SK-N-SH (cell line): ENCODE data around the gene GGT5.

ENCODE experiments used
- EP300 ChIP-seq, 2 experiments: IDR thresholded peaks; 2 replicates each; pipeline versions ENCODE4 v1.4.0 to v1.6.1; 2012; ENCODE audit warnings: borderline replicate concordance in 1 of 2, low read depth in 1 of 2, low read length in 1 of 2
- JUND ChIP-seq: IDR thresholded peaks from 2 replicates; pipeline ENCODE4 v1.4.0; 2012
- RAD21 ChIP-seq: IDR thresholded peaks from 2 replicates; pipeline ENCODE4 v1.6.1; 2012; ENCODE audit warnings: mild to moderate bottlenecking, low read length
- RXRA ChIP-seq: IDR thresholded peaks from 2 replicates; pipeline ENCODE4 v1.4.0; 2012; ENCODE audit warnings: low read depth, mild to moderate bottlenecking, borderline replicate concordance
- USF2 ChIP-seq: fragments of 150-350 bp; IDR thresholded peaks from 2 replicates; pipeline ENCODE4 v1.6.1; 2017; ENCODE audit warnings: antibody characterized with exemption, low read length, low read depth, borderline replicate concordance
- YY1 ChIP-seq: IDR thresholded peaks from 2 replicates; pipeline ENCODE4 v1.4.0; 2012; ENCODE audit warnings: low read depth, mild to moderate bottlenecking
- TF ChIP-seq, protein P1 (sequence below): fragments of 200-600 bp; sonication (generic); IDR thresholded peaks from 2 replicates; pipeline ENCODE4 v1.6.1; 2017; ENCODE audit warnings: antibody characterized with exemption, mild to moderate bottlenecking, moderate library complexity
- TF ChIP-seq, protein P2 (sequence below): IDR thresholded peaks from 2 replicates; pipeline ENCODE4 v1.6.1; 2012; ENCODE audit warnings: mild to moderate bottlenecking, low read depth, low read length, moderate library complexity

- TF ChIP-seq USF2 (no peak), JUND (no peak), YY1 (no peak), EP300 (IDR thresholded peaks at IDR 0.05; ENCODE audit: borderline replicate concordance in 1 of 2, low read depth in 1 of 2, low read length in 1 of 2) (no peak), RXRA (no peak), RAD21 (no peak)
- TF ChIP-seq, protein P1, sequence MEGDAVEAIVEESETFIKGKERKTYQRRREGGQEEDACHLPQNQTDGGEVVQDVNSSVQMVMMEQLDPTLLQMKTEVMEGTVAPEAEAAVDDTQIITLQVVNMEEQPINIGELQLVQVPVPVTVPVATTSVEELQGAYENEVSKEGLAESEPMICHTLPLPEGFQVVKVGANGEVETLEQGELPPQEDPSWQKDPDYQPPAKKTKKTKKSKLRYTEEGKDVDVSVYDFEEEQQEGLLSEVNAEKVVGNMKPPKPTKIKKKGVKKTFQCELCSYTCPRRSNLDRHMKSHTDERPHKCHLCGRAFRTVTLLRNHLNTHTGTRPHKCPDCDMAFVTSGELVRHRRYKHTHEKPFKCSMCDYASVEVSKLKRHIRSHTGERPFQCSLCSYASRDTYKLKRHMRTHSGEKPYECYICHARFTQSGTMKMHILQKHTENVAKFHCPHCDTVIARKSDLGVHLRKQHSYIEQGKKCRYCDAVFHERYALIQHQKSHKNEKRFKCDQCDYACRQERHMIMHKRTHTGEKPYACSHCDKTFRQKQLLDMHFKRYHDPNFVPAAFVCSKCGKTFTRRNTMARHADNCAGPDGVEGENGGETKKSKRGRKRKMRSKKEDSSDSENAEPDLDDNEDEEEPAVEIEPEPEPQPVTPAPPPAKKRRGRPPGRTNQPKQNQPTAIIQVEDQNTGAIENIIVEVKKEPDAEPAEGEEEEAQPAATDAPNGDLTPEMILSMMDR: no peak
- TF ChIP-seq, protein P2, sequence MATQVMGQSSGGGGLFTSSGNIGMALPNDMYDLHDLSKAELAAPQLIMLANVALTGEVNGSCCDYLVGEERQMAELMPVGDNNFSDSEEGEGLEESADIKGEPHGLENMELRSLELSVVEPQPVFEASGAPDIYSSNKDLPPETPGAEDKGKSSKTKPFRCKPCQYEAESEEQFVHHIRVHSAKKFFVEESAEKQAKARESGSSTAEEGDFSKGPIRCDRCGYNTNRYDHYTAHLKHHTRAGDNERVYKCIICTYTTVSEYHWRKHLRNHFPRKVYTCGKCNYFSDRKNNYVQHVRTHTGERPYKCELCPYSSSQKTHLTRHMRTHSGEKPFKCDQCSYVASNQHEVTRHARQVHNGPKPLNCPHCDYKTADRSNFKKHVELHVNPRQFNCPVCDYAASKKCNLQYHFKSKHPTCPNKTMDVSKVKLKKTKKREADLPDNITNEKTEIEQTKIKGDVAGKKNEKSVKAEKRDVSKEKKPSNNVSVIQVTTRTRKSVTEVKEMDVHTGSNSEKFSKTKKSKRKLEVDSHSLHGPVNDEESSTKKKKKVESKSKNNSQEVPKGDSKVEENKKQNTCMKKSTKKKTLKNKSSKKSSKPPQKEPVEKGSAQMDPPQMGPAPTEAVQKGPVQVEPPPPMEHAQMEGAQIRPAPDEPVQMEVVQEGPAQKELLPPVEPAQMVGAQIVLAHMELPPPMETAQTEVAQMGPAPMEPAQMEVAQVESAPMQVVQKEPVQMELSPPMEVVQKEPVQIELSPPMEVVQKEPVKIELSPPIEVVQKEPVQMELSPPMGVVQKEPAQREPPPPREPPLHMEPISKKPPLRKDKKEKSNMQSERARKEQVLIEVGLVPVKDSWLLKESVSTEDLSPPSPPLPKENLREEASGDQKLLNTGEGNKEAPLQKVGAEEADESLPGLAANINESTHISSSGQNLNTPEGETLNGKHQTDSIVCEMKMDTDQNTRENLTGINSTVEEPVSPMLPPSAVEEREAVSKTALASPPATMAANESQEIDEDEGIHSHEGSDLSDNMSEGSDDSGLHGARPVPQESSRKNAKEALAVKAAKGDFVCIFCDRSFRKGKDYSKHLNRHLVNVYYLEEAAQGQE: no peak
Observed at GRCh38 chr22:24180316-24181087, 64.4 kb downstream of the GGT5 start.
